ENCODE measurements around the gene C1S.

GRCh38 chr12:7101047-7101693, 40.7 kb downstream of the C1S start:
- no peak for TF ChIP-seq CTCF (IDR thresholded peaks at IDR 0.05)
- TF ChIP-seq POLR2A (IDR thresholded peaks at IDR 0.05): no peak
